CD4-positive, alpha-beta T cell (primary cell): ENCODE data around the gene BAK1. TPM values are rescaled to one million over a fixed set of nuclear protein-coding genes. Genes with fewer than 3 reads are reported as not detected.

Source experiments
- ATAC-seq: fragments of 200-7000 bp; cut with Tn5 transposase; one replicate; pipeline ENCODE4 v1.10.0; 2022; ENCODE audit warnings: mild to moderate bottlenecking; ENCODE audit not compliant: poor library complexity
- CTCF ChIA-PET: fragments of 350-600 bp; sonication (Branson Sonifier 250); formaldehyde crosslinking; loops from one replicate; lab custom pipeline; 2021; ENCODE audit warnings: antibody characterized with exemption, inconsistent platforms; lab: Charles Lee
- POLR2A ChIA-PET: fragments of 350-600 bp; sonication (Branson Sonifier 250); formaldehyde crosslinking; loops from one replicate; lab custom pipeline; 2021; ENCODE audit warnings: antibody characterized with exemption, inconsistent platforms; lab: Charles Lee
- DNase-seq, 14 experiments: peaks; one replicate each; pipeline ENCODE4 v3.0.0-alpha.2; 2013 to 2020; ENCODE audit warnings: mixed read lengths in 2 of 14
- H3K27ac ChIP-seq, 2 donors: one replicate each; pipeline versions ENCODE4 v1.5.1 to v1.7.0; 2013; ENCODE audit warnings: low read length in 2 of 2, low read depth in 1 of 2, mild to moderate bottlenecking in 1 of 2
- H3K27me3 ChIP-seq, 2 experiments: 1 replicate in 1 of 2; 2 replicates in 1 of 2; pipeline versions ENCODE4 v1.6.1 to v1.7.0; 2013; ENCODE audit warnings: low read length in 2 of 2, control low read depth in 1 of 2, mild to moderate bottlenecking in 1 of 2, moderate library complexity in 1 of 2; ENCODE audit not compliant: insufficient read depth in 2 of 2, control insufficient read depth in 1 of 2
- H3K36me3 ChIP-seq: one replicate; pipeline ENCODE4 v1.6.1; 2013; ENCODE audit warnings: low read length, control low read depth; ENCODE audit not compliant: insufficient read depth
- H3K4me1 ChIP-seq: one replicate; pipeline ENCODE4 v1.6.1; 2013; ENCODE audit warnings: low read length, control low read depth; ENCODE audit not compliant: insufficient read depth
- H3K4me3 ChIP-seq: one replicate; pipeline ENCODE4 v1.5.1; 2013; ENCODE audit warnings: mild to moderate bottlenecking, low read length, moderate library complexity
- H3K9me3 ChIP-seq, 2 experiments: 1 replicate in 1 of 2; 2 replicates in 1 of 2; pipeline versions ENCODE4 v1.6.1 to v1.7.0; 2013; ENCODE audit warnings: low read length in 2 of 2, mild to moderate bottlenecking in 2 of 2, control low read depth in 1 of 2, moderate library complexity in 1 of 2; ENCODE audit not compliant: control insufficient read depth in 1 of 2, insufficient read depth in 1 of 2
- H3K27ac Mint-ChIP-seq: one replicate; pipeline ENCODE4 v1.8.0; 2020; ENCODE audit warnings: mixed read lengths
- H3K27me3 Mint-ChIP-seq: one replicate; pipeline ENCODE4 v1.8.0; 2021; ENCODE audit warnings: mixed read lengths
- H3K36me3 Mint-ChIP-seq: one replicate; pipeline ENCODE4 v1.8.0; 2021; ENCODE audit warnings: low read depth, mixed read lengths
- H3K4me1 Mint-ChIP-seq: one replicate; pipeline ENCODE4 v1.8.0; 2021; ENCODE audit warnings: low read depth, mixed read lengths
- H3K4me3 Mint-ChIP-seq: one replicate; pipeline ENCODE4 v1.8.0; 2020; ENCODE audit warnings: mild to moderate bottlenecking, mixed read lengths
- H3K9me3 Mint-ChIP-seq: one replicate; pipeline ENCODE4 v1.8.0; 2020; ENCODE audit warnings: mixed read lengths
- intact Hi-C, 2 experiments: fragments of 100-400 bp; cut with DNase I in 1 of 2; cut with micrococcal nuclease in 1 of 2; formaldehyde crosslinking; loops; one replicate each; pipeline versions ENCODE4 v1.15.1 to v1.9.0; 2023 to 2025; cut with DNase I, micrococcal nuclease
- total RNA-seq, 174 experiments: library from RNA in 2 of 174; stranded (reverse) in 2 of 174; gene quantifications; one replicate each; pipeline ENCODE4 v1.2.3 and lab custom pipeline; 2021 to 2026
- TF ChIP-seq, protein P1 (sequence below): fragments of 200-600 bp; IDR thresholded peaks from one replicate; pipeline ENCODE4 v1.8.0; 2022; ENCODE audit warnings: antibody characterized with exemption, mild to moderate bottlenecking

BAK1 gene
- total RNA-seq, 2 experiments from 2014 or later = 38.3 to 40.8 TPM

GRCh38 chr6:33589731-33590530 is 9.9 kb upstream of the BAK1 start:
- Histone ChIP-seq H3K36me3 (no peaks in the 10 kb centered on the region), H3K4me1 (peaks cover 40% of the 10 kb centered on the region), H3K27ac (no peak overlapping the region), H3K4me3 (no peak overlapping the region), H3K9me3 (no peaks in the 10 kb centered on the region), H3K27me3 (no peaks in the 10 kb centered on the region)
- CTCF ChIA-PET = interaction anchor here (0.7 to 0.9 kb wide), 4 partner anchors 9 to 111 kb away, joined by 3 to 5 read pairs (median 4); no protein-coding TSS in a partner anchor
- Mint-ChIP-seq H3K9me3 (no peaks in the 10 kb centered on the region), H3K4me3 (no peak overlapping the region), H3K27me3 (no peaks in the 10 kb centered on the region), H3K36me3 (no peaks in the 10 kb centered on the region), H3K27ac (no peak overlapping the region), H3K4me1 (peaks cover 34% of the 10 kb centered on the region)
- TF ChIP-seq, protein P1, sequence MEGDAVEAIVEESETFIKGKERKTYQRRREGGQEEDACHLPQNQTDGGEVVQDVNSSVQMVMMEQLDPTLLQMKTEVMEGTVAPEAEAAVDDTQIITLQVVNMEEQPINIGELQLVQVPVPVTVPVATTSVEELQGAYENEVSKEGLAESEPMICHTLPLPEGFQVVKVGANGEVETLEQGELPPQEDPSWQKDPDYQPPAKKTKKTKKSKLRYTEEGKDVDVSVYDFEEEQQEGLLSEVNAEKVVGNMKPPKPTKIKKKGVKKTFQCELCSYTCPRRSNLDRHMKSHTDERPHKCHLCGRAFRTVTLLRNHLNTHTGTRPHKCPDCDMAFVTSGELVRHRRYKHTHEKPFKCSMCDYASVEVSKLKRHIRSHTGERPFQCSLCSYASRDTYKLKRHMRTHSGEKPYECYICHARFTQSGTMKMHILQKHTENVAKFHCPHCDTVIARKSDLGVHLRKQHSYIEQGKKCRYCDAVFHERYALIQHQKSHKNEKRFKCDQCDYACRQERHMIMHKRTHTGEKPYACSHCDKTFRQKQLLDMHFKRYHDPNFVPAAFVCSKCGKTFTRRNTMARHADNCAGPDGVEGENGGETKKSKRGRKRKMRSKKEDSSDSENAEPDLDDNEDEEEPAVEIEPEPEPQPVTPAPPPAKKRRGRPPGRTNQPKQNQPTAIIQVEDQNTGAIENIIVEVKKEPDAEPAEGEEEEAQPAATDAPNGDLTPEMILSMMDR = peak; percentile 62
- DNase-seq = peak in 8 of 14 experiments; percentile 36 to 68 (median 38)
- ATAC-seq = no peak
- POLR2A ChIA-PET = interaction anchor here (0.7 to 1.3 kb wide), 3 partner anchors 16 to 122 kb away, joined by 3 to 4 read pairs (median 3); partner anchors contain the start of gene UQCC2
- intact Hi-C loops = loop anchor here (1.0 to 10.0 kb wide), 6 partner anchors 42 to 565 kb away; no protein-coding TSS in a partner anchor

- Mint-ChIP-seq H3K27ac (no peak overlapping the region), H3K9me3 (no peaks in the 10 kb centered on the region), H3K36me3 (no peaks in the 10 kb centered on the region), H3K27me3 (no peaks in the 10 kb centered on the region), H3K4me3 (peak overlapping the region; percentile 30), H3K4me1 (peaks cover 39% of the 10 kb centered on the region)
- ChIA-PET CTCF (interaction anchor here (0.8 to 0.9 kb wide), 3 partner anchors 10 to 112 kb away, joined by 3 to 5 read pairs (median 5); no protein-coding TSS in a partner anchor), POLR2A (interaction anchor here (1.3 kb wide), 2 partner anchors 15 to 122 kb away, joined by 3 read pairs; partner anchors contain the start of gene UQCC2)
- H3K27ac ChIP-seq = no peak overlapping the region
- no peak overlapping the region for H3K4me3 ChIP-seq
- no peak for DNase-seq
- H3K27me3 ChIP-seq = no peaks in the 10 kb centered on the region
- H3K36me3 ChIP-seq = no peaks in the 10 kb centered on the region
- intact Hi-C loops = loop anchor here (1.0 to 10.0 kb wide), 6 partner anchors 43 to 565 kb away; no protein-coding TSS in a partner anchor
- TF ChIP-seq, protein P1 = no peak
- H3K9me3 ChIP-seq = peaks cover 0 to 3% of the 10 kb centered on the region in 2 experiments
- peaks cover 43% of the 10 kb centered on the region for H3K4me1 ChIP-seq
- no peak for ATAC-seq
These were observed 9.3 kb upstream of the BAK1 start for GRCh38 chr6:33589392-33589730.

- H3K36me3 Mint-ChIP-seq = no peaks in the 10 kb centered on the region
- Histone ChIP-seq H3K27ac (no peak overlapping the region), H3K27me3 (no peaks in the 10 kb centered on the region), H3K4me3 (no peak overlapping the region), H3K4me1 (peaks cover 41% of the 10 kb centered on the region), H3K9me3 (peaks cover 0 to 3% of the 10 kb centered on the region in 2 experiments), H3K36me3 (no peaks in the 10 kb centered on the region)
- ChIA-PET POLR2A (no interaction called here), CTCF (no interaction called here)
- H3K4me1 Mint-ChIP-seq = peaks cover 39% of the 10 kb centered on the region
- intact Hi-C loops = loop anchor here (1.0 to 10.0 kb wide), 6 partner anchors 43 to 566 kb away; no protein-coding TSS in a partner anchor
- no peak overlapping the region for H3K4me3 Mint-ChIP-seq
- DNase-seq (no peak), ATAC-seq (no peak)
- no peak overlapping the region for H3K27ac Mint-ChIP-seq
- H3K27me3 Mint-ChIP-seq = no peaks in the 10 kb centered on the region
- no peaks in the 10 kb centered on the region for H3K9me3 Mint-ChIP-seq
- TF ChIP-seq, protein P1 = no peak
These were observed 8.8 kb upstream of the BAK1 start for GRCh38 chr6:33588894-33589293.
